Activated CD4-positive, alpha-beta T cell treated with anti-CD3 and anti-CD28 coated beads, Interleukin-2, amount 50 U/mL, for 16 hours (primary cell): ENCODE measurements around the gene KCNMA1.
"Not testable (repeated sequence)": the region's sequence is repeated elsewhere in the genome, so short reads cannot be mapped to it uniquely, and the experiment has no call there.

Experiments
- DNase-seq: peaks from one replicate; pipeline ENCODE4 v3.0.0-alpha.2; 2020

Gene KCNMA1

DNA sequence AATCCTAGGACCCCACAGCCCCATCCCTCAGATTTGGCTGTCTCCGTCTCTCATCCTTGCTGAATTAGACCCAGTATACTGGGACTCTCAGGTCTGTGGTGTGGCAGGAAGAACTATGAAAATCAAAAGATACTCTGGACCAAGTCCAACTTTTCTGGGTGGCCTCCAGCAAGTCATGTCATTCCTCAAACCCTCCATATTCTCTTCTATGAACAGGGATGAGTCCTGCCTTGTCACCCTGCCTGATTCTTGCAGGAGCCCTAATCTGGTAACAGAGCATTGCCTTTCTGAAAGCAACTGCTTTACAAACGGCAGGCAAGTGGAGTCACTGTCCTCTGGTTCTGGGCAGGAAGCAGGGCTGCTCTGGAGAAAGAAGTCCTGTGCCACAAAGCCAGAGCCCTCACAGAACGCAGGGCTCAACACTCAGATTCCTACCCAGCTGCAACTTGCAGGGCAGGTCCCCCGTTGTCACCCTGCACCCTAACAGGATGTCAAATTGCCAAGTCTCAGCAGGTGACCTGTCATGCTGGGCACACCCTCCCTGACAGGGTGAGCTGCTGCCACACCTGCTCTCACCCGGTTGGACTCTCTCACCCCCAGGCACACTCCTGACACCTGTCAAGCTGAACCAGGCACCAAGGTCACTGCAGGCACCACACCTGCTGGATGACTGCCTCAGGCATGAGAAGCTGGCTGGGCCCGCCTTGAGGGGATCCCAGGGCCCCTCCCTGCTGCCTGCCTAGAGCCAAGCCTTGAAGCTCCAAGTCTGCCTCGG, 227.7 kb downstream of the KCNMA1 start:
- no peak for DNase-seq

DNA sequence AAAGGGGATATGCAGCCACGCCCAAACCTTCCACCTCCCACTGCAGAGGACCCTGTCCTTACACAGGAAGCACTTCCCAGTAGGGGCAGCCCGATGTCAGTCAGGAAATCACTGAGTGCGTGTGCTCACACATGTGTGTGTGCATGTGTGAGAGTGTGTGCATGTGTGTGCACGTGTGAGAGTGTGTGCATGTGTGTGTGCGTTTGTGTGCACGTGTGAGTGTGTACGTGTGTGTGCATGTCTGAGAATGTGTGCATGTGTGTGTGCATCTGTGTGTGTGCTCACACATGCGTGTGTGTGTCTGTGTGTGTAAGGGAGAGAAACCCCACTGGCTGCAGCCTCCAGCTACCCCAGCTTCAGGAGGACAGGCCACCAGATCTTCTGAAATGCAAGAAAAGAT, 229.3 kb downstream of the KCNMA1 start:
- no peak for DNase-seq

GRCh38 chr10:77406764-77407430, 230.7 kb downstream of the KCNMA1 start:
- DNase-seq, result no peak

DNA sequence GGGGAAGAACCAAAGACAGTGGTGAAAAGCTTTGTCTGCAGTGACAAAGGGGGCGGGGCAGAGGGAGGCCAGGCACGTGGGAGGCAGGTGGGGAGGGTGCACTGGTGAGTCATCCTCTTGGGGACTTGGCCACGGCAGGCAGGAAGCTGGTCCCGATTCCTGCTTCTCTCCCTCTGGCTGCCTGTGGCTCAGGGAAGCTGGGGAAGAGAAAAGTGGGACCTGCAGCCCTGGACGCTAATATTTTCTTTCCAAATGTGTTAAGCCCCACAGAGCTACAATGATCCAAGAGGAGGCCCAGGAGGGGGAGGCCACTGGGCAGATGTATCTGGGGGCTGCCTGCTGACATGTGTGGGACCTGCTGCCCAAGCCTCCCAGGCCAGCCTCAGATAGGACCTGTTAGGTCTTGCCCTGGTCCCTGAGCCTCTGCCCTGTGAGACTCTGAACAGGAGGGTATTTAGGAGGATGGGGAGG, 231.8 kb downstream of the KCNMA1 start:
- DNase-seq, result no peak

GRCh38 chr10:77404810-77405209, 232.8 kb downstream of the KCNMA1 start:
- no peak for DNase-seq

DNA sequence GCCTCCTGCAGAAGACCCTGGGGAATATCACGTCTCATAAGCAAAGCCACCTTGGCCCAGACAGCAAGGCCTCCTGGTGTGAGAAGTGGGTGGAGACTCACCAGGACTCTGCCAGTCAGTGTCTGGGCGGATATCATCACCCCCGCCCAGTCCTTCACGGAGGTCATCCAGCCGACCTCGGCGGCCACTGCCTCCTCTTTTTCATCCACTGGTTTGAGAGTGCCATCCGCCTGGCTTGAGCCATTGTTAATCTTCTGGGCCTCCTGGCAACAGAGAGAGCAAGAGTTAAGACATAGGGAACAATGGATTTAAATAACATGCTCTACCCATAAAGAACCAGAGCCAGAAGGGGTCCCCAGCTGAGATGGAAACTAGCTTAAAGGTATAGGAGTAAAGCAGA, 233.8 kb downstream of the KCNMA1 start:
- DNase-seq, result no peak

DNA sequence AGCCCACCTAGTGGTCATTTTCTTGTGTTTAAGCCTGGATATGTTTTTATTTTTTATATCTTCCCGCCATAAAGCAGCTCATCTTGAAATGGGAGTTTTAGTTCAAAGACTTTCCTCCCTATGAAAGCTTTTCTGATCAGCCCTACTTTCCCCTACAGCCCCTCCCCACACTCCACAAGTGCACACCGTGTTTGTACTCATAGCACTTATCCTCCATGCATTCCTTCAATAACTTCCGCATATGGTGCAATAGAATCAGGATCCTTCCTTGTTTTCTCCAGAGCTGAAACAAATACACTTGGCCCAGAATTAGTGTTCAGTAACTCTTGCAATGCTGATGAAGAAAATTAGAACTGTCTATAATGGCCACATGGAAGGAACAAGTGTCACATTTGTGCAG, 235.9 kb downstream of the KCNMA1 start:
- DNase-seq, result no peak

DNA sequence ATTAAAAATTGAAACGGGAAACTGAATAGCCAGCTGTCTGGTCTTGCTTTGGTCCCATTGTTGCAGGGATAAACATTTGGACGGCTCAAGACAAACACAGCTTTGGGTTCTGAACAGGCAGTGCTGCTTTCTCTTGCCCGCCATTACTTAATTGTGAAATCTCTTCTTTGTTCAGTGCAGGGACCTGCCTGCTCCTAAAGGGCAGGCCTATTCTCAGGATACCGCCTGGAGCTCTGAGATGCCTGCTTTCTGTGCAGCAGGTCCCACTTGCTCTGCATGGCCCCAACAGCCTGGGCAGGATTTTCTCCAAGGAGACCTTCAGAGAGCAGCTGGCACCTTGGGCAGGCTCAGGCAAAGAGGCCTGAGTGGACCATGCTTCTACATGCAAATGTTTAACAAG, 237.6 kb downstream of the KCNMA1 start:
- DNase-seq, result no peak

GRCh38 chr10:77398986-77399755, 238.4 kb downstream of the KCNMA1 start:
- DNase-seq, result no peak

GRCh38 chr10:77398558-77398957, 239.1 kb downstream of the KCNMA1 start:
- DNase-seq, result no peak

GRCh38 chr10:77397103-77397502, 240.5 kb downstream of the KCNMA1 start:
- no peak for DNase-seq

DNA sequence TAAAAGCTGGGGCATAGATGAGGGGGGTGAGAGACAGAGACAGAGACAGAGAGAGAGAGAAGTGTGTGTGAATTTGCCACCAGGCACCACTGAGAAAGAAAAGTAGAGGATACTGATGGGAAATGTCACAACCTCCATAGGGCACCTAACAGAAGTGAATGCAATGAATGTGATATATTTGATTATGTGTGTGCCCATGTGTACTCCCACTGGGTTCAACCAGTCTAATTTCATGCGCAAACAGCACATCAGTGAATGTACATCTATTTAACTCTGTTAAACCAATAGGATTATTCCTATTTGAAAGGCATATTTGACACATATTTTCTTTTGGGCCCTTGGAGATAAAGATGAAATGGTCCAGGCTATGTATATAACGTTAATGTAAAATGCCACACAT, 241.3 kb downstream of the KCNMA1 start:
- no peak for DNase-seq

DNA sequence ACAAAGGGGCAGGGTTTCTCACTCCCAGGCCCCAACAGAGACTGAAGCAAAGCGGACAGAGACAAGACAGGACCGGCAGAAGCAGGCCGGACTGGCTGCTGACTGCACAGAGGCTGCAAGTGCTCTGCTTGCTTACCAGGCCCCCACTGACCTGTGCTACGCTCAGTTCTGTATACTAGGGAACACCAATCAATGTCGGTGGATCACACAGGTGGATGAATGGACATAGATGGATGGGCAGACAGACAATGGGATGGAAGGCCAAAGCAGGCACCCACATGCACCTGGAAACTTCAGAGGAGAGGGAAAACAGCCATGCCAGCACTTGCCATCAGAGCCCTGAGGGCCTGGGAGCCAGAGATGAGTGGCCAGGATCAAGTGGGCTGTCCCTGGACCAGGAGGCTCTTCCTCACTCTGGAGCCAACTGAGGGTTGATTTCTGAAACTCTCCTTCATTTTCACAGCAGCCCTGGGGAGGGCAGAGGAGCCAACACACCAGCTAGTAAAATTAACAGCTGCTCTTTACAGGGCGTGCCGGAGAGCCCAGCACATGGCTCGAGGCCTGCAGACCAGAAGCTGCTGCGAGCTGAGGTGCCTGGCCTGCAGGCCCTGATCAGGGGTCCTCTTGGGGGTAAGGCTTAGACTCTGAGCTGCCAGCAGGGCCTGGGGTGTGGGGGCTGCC, 243.6 kb downstream of the KCNMA1 start:
- no peak for DNase-seq

- DNase-seq, result no peak
Observed at GRCh38 chr10:77393411-77393810, 244.2 kb downstream of the KCNMA1 start.

GRCh38 chr10:77392851-77393250, 244.8 kb downstream of the KCNMA1 start:
- no peak for DNase-seq

DNA sequence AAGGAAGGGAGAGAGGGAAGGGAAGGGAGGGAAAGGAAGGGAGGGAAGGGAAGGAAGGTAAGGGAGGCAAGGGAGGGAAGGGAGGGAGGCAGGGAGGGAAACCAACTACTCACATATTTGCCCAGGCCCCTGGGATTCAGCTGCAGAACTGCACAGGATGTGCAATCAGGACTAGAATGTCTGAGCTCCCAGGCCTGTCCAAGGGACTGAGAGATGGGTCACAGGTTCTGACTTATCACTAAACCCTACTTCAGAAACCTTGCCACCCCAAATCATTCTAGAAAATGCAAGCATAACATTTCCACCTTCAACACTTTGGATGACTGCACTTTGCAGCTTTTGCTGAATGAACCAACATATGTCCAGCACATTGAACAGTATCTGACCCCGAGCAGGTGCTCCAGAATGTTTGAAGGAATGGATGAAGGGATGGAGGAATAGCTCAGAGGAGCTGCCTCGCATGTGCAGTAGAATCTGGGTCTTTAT, 245.3 kb downstream of the KCNMA1 start:
- DNase-seq, result no peak

DNA sequence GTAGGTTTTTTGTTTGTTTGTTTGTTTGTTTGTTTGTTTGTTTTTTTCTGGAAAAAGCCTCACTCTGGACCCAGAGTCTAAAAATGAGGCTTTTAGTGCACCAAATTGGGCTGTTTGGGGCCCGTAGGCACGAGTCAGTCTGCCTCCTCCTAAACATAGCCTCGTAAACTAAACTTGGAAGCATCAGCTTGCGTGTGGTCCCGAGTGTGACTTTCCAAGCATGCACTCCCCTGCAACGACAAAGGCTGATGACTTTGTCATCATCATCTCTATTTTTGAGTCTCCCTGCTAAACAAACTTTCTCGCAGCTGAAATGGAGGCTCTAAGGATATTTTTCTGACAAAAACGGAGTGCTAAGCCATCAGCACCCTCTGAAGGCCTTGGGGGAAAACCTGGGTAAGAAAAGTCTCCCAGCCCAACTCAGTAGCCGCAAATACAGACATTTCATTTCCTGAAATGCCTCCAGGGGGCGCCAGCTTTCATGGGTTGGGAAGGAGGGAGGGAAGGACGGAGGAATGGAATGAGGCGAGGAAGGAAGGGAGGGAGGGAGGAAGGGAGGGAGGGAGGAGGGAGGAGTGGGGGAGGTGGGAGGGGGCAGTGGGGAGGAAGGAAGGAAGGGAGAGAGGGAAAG, 245.9 kb downstream of the KCNMA1 start:
- peak; percentile 17 for DNase-seq

DNA sequence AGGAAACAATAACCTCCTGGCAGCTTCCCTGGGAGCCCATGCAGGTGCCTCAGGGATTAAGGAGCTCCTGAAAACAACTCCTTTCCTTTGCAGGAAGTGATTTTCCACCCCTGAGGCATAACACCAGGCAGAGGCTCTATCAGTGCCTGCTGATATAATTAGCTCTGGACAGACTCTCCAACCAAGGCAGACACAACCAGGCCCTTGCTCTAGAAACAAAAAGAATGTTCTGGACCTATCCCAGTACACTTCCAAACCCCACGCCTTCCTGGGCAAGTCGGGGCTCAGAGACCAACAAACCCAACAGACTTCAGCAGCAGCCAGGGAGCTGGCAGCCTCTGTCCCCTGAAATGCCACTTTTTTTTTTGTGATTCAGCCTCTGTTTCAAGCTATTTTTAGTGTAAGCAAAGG, 247.1 kb downstream of the KCNMA1 start:
- DNase-seq, result no peak

DNA sequence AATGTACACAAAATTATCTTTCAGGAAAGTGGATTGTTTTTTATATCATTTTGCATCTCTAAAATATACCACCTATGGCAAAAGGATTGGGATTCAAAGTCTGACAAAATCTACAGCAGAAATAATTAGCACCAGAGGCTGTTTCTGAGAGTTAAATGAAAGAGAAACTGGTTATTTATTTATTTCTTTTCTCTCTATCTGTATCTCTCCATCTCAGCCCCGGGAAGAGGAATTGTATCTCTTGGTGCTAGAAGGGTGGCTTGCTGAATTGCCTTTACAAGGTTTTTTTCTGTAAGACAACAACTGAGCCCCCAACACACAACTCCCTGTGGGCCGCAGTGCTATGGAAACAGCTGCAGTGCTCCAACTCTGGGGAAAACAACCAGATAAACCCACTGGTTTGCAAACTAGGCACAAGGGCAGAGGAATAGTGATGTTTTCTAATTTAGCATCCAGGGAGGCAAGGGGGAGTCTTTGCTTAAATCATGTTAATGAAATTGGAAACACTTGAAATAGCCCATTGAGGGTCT, 249.0 kb downstream of the KCNMA1 start:
- DNase-seq, result no peak

- DNase-seq, result not testable (repeated sequence)
Observed at GRCh38 chr10:77387701-77388100, 249.9 kb downstream of the KCNMA1 start.

GRCh38 chr10:77387247-77387646, 250.4 kb downstream of the KCNMA1 start:
- DNase-seq, result no peak

DNA sequence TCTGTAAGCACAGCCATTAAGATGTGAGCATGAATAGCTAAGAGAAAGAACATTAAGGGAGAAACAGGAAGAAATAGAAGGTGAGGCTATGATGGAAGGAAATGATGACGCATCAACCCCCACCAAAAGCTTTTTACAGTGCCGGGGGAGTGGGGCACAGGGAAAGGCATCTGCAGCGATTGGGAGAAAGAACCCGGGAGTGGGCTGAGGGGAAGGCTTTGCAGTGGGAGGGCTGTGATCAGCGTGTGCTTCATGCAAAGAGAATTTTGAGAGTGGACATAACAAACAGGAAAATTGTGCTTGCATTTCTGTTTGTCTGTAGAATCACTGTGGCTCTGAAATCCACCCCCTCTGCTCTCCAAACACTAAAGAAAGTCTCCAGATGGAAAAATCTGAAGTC, 250.8 kb downstream of the KCNMA1 start:
- no peak for DNase-seq
